Right lobe of liver (tissue), 6 donors: Measurements from ENCODE around the gene ACOT6. TPM values are rescaled to one million over a fixed set of nuclear protein-coding genes. Genes with fewer than 3 reads are reported as not detected.
"Not testable (repeated sequence)": the region's sequence is repeated elsewhere in the genome, so short reads cannot be mapped to it uniquely, and the experiment has no call there.

Source experiments
- ATAC-seq, 4 donors: fragments of 200-7000 bp; cut with Tn5 transposase; one replicate each; pipeline ENCODE4 v1.9.1; 2020; ENCODE audit warnings: mild to moderate bottlenecking in 4 of 4, moderate library complexity in 4 of 4
- DNase-seq, 3 donors: peaks; one replicate each; pipeline ENCODE4 v3.0.0-alpha.2; 2020
- H3K27ac ChIP-seq, 3 donors: fragments of 200-600 bp; one replicate each; pipeline ENCODE4 v1.8.0; 2022
- H3K27me3 ChIP-seq, 2 donors: fragments of 200-600 bp; one replicate each; pipeline ENCODE4 v1.8.0; 2022
- H3K36me3 ChIP-seq, 4 donors: fragments of 200-600 bp; sonication (generic) in 1 of 4; one replicate each; pipeline versions ENCODE4 v1.5.1 to v1.8.0; 2017 to 2022; ENCODE audit warnings: control low read depth in 1 of 4
- H3K4me1 ChIP-seq, 4 donors: fragments of 200-600 bp; sonication (generic) in 1 of 4; one replicate each; pipeline versions ENCODE4 v1.5.1 to v1.8.0; 2017 to 2022; ENCODE audit warnings: control low read depth in 1 of 4
- H3K4me3 ChIP-seq, 3 donors: fragments of 200-600 bp; one replicate each; pipeline ENCODE4 v1.8.0; 2022
- H3K9me3 ChIP-seq, 4 donors: fragments of 200-600 bp; sonication (generic) in 1 of 4; one replicate each; pipeline versions ENCODE4 v1.5.1 to v1.8.0; 2017 to 2022; ENCODE audit warnings: control low read depth in 1 of 4
- CTCF ChIP-seq, 4 donors: fragments of 200-600 bp in 3 of 4; fragments of 450-650 bp in 1 of 4; IDR thresholded peaks; one replicate each; pipeline versions ENCODE4 v1.5.1 to v1.8.0; 2016 to 2022; ENCODE audit warnings: antibody characterized with exemption in 4 of 4, mild to moderate bottlenecking in 2 of 4
- POLR2A ChIP-seq: fragments of 450-650 bp; IDR thresholded peaks from one replicate; pipeline ENCODE4 v1.6.1; 2017; ENCODE audit warnings: antibody characterized with exemption, mild to moderate bottlenecking
- WGBS: methylation state at CpG from one replicate; pipeline ENCODE4 v1.1.6; 2018; ENCODE audit warnings: low coverage, low lambda C conversion rate; ENCODE audit not compliant: insufficient coverage; ENCODE audit errors: missing lambda C conversion rate; 5-methylcytosine and 5-hydroxymethylcytosine counted together
- intact Hi-C, 2 donors: fragments of 100-400 bp; cut with DNase I; formaldehyde crosslinking; loops; one replicate each; pipeline versions ENCODE4 v1.11.2 to v1.14.1; 2022
- total RNA-seq, 6 experiments: library from RNA; depleted of rRNA in 2 of 6; stranded (reverse); fragments of >200 nt in 2 of 6; fragmentation: NEBNext Ultra II Directional in 3 of 6; extraction: Animal tissue kit (Norgen Biotek cat#: 25700) in 3 of 6; gene quantifications; one replicate each; pipeline versions ENCODE4 v1.1.0 to v1.2.4, GENCODE V29; 2016 to 2023
- donor health status: DM: no; HTN: yes; CAD: no.
- donor health status: DM: no; HTN: no; CAD: no.
- donor health status: DM: no; HTN: no; CAD: no.
- donor health status: DM: no; HTN: yes; CAD: no.
- donor health status: DM: no; HTN: yes; CAD: no.

The ACOT6 gene
- total RNA-seq, 6 experiments from 2014 or later = 0.49 to 1.4 (median 0.94) TPM; not detected in 2

- DNase-seq = no peak
- TF ChIP-seq CTCF (IDR thresholded peaks at IDR 0.05) (no peak), POLR2A (no peak)
- ATAC-seq = no peak
- Histone ChIP-seq H3K36me3 (peaks cover 0 to 9% (median 5%) of the 10 kb centered on the region in 4 donors), H3K27me3 (no peaks in the 10 kb centered on the region), H3K27ac (peak overlapping the region in 1 of 3 donors; percentile 24), H3K4me1 (peaks cover 0 to 13% (median 0%) of the 10 kb centered on the region in 4 donors), H3K4me3 (no peak overlapping the region), H3K9me3 (no peaks in the 10 kb centered on the region)
- intact Hi-C loops = no loop called here
- 82% methylated on average over 3 of the region's 3 CpGs for WGBS
These were observed 35.9 kb upstream of the ACOT6 start for GRCh38 chr14:73576391-73576790.

GRCh38 chr14:73577214-73577613 lies 35.1 kb upstream of the ACOT6 start:
- intact Hi-C loops, DNase-seq, H3K9me3 ChIP-seq, H3K36me3 ChIP-seq, H3K27me3 ChIP-seq, H3K4me3 ChIP-seq: not testable (repeated sequence)
- Histone ChIP-seq H3K4me1 (peaks cover 0 to 13% (median 0%) of the 10 kb centered on the region in 4 donors), H3K27ac (peak overlapping the region in 1 of 3 donors; percentile 53)
- peak; percentile 72 to 80 (median 78) for ATAC-seq
- no CpG with 5 or more reads among the region's 2 CpGs for WGBS

- 48% methylated on average over 6 of the region's 11 CpGs for WGBS
- H3K27me3 ChIP-seq, H3K36me3 ChIP-seq, H3K4me3 ChIP-seq, intact Hi-C loops, H3K9me3 ChIP-seq: not testable (repeated sequence)
- DNase-seq = peak in 1 of 3 donors; percentile 70
- H3K4me1 ChIP-seq = peaks cover 0 to 14% (median 2%) of the 10 kb centered on the region in 4 donors
- ATAC-seq = peak; percentile 87 to 97 (median 94)
- peak overlapping the region in 2 of 3 donors; percentile 57 to 86 for H3K27ac ChIP-seq
These were observed 30.0 kb upstream of the ACOT6 start for GRCh38 chr14:73582102-73582979.

- no peaks in the 10 kb centered on the region for H3K27me3 ChIP-seq
- H3K9me3 ChIP-seq = no peaks in the 10 kb centered on the region
- intact Hi-C loops = no loop called here
- no peak for TF ChIP-seq CTCF (IDR thresholded peaks at IDR 0.05)
- no peak for TF ChIP-seq POLR2A
- ATAC-seq = no peak
- no peaks in the 10 kb centered on the region for H3K36me3 ChIP-seq
- no peak for DNase-seq
- H3K27ac ChIP-seq = no peak overlapping the region
- peaks cover 0 to 4% (median 0%) of the 10 kb centered on the region in 4 donors for H3K4me1 ChIP-seq
- no peak overlapping the region for H3K4me3 ChIP-seq
- 27% methylated on average over 1 of the region's 1 CpG for WGBS
These were observed 23.6 kb upstream of the ACOT6 start for GRCh38 chr14:73588695-73589094.

- TF ChIP-seq POLR2A (no peak), CTCF (IDR thresholded peaks at IDR 0.05) (no peak)
- no peak for ATAC-seq
- no peak for DNase-seq
- H3K27ac ChIP-seq = no peak overlapping the region
- peaks cover 0 to 4% (median 0%) of the 10 kb centered on the region in 4 donors for H3K4me1 ChIP-seq
- H3K9me3 ChIP-seq = no peaks in the 10 kb centered on the region
- intact Hi-C loops = no loop called here
- no peak overlapping the region for H3K4me3 ChIP-seq
- no peaks in the 10 kb centered on the region for H3K36me3 ChIP-seq
- 75% methylated on average over 3 of the region's 4 CpGs for WGBS
- no peaks in the 10 kb centered on the region for H3K27me3 ChIP-seq
These were observed 23.2 kb upstream of the ACOT6 start for GRCh38 chr14:73589116-73589515.

GRCh38 chr14:73590673-73591004 lies 21.7 kb upstream of the ACOT6 start:
- H3K27me3 ChIP-seq, H3K27ac ChIP-seq, H3K9me3 ChIP-seq, intact Hi-C loops, ATAC-seq, DNase-seq, H3K36me3 ChIP-seq, H3K4me3 ChIP-seq, H3K4me1 ChIP-seq: not testable (repeated sequence)
- WGBS = no CpG with 5 or more reads among the region's 32 CpGs
